ENCODE data around the gene ERG.

The ERG gene

DNA sequence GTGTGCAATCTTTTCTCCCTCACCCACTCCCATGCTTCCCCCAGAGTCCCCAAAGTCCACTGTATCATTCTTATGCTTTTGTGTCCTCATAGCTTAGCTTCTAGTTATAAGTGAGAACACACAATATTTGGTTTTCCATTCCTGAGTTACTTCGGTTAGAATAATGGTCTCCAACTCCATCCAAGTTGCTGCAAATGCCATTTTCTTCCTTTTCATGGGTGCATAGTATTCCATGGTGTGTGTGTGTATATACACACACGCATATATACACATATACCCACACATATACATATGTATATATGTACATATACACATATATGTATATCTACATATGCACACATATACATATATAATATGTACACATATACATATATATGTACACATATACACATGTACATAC, 69.3 kb downstream of the ERG start:
- FAIRE-seq, result no peak

DNA sequence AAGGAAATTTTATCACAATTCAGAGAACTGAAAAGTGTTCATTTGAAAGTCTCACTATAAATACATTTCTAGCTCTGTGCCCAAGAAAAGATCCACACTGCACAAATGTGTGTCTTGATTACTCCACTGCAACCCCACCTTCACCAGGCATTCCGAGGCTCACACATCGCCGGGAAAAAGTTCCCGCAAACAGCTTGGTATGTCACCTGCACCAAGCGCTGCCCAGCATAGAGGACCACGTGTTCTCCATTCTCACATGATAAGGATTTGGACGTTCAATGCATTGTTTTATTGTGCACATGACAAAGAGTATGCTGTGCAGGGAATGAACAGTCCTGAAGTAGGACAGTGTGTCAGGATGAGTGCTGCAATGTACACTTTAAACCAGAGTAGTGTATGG, 70.1 kb downstream of the ERG start:
- FAIRE-seq, result no peak

GRCh38 chr21:38424305-38425019, 73.8 kb downstream of the ERG start:
- FAIRE-seq, result no peak

DNA sequence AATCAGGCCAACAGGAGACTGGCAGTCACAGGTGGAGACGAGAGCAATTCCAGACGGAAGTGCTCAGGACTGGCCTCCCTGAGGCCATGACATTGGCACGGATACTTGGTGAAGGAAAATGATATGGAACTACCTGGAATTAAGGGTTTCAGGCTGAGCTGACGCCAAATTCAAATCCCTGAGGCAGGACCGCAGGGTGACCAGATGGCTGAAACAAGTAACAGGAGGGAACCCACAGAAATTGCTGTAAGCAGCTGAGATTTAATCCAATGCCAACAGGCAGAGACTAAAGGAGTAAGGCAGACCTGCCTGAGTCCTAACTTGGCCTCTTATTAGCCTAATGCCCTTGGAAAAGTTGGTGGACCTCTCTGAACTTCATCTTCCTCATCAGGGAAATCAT, 76.2 kb downstream of the ERG start:
- no peak for FAIRE-seq

- no peak for FAIRE-seq
Observed at GRCh38 chr21:38420140-38420539, 78.1 kb downstream of the ERG start.

- no peak for FAIRE-seq
Observed at GRCh38 chr21:38417726-38418125, 80.6 kb downstream of the ERG start.

GRCh38 chr21:38416791-38417190, 81.5 kb downstream of the ERG start:
- no peak for FAIRE-seq

GRCh38 chr21:38413958-38414548, 84.2 kb downstream of the ERG start:
- no peak for FAIRE-seq

DNA sequence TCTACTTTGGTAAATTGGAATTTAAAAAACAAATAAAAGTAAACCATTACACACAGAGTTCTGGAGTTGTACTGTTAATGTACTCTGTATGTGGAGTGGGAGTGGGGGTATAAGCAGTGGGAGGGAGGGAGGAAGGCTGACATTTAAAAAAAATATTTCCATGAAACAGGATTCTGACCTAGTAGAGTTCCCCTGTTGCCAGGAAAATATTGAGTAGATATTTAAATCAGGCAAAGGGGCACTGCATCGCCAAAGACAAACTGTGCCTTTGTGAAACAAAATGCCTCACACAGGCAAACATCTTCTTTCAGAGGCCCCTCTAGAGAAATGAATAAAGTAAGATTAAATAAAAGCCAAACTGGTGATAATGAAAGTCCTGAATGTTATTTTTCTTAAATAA, 87.8 kb downstream of the ERG start:
- no peak for FAIRE-seq

DNA sequence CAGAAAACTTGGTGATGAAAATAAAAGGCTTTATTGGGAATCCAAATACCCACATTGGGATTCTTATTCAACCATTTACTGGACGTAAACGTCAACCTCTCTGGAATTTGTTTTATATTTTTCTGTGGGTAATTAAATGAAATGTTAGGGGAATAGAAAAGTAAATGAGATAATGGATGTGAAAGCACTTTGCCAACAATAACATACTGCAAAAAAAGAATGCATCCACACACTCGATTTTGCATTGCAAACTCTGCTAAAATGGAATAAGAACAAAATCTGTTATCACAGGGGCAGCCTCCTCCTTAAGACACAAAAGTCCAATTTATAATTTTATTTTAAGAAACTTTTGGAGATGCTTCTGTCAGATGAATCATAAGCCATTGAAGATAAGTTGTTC, 88.4 kb downstream of the ERG start:
- no peak for FAIRE-seq

DNA sequence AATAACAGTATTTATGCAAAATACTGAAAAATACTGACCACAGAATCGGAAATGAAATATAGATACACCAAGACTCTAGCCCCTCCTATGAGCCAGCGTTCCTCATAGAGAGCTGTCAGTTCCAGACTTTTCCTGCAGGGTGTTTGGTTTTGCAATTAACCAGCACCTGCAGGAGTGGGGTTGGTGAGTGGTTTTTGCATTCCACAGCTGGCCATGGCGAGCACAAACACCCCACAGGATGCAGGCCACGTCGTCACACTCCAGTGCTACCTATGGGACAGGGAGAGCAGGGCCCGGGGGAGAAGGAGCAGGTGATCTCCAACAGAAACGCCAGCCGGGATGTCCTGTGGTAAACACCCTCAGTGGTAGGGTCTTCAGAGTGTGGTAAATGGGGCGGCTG, 94.1 kb downstream of the ERG start:
- no peak for FAIRE-seq

- no peak for FAIRE-seq
Observed at GRCh38 chr21:38402795-38403194, 95.5 kb downstream of the ERG start.

DNA sequence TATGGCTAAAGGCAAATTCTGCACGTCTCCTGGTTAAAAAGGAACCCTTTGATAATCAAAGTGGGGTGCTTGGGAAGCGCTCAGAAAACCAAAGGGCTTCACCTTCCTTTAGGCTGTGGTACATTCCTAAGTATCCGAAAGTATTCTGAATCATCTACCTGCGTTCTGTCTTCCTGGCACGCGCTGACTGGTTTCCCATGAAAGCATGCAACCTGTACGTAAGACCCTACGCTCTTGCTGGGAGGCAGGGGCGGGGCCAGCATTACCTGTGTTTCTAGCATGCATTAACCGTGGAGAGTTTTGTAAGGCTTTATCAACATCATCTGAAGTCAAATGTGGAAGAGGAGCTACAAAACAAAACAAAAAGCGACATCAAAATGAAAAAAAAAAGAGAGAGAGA, 96.0 kb downstream of the ERG start:
- FAIRE-seq, result no peak

GRCh38 chr21:38401191-38401926, 96.9 kb downstream of the ERG start:
- FAIRE-seq, result no peak

DNA sequence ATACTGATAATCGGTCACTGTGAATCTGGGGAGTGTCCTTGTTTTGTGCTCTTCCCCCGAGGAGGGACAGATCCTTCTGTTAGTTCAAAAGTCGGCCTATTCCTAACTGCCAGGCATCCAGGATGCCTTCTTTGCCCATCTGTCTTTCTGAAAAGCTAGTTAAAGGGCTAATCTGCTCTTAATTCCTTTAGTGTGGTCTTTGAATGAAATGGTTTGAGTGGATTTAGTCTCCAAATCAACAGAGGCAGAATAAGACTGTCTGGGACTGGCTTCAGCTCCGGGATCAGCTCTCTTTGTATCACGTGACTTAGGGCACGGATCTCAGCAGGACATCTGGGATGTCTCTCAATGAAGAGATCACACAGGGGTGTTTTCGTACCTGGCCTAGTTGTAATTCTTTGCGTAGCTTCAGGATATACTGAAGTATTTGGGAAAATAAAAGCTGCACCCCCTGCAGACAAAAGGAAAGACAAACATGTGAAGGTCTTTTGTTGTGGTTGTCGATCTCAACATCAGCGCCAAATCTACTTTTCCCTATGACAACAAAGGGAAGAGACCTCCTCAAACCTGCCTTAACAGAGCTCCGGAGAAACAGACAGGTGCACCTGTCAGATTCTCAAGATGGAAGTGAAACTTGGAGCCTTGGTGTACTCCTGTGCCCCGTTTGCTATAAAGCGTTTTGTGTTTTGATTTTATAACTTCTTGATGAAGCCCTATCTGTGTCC, 97.9 kb downstream of the ERG start:
- FAIRE-seq, result no peak

DNA sequence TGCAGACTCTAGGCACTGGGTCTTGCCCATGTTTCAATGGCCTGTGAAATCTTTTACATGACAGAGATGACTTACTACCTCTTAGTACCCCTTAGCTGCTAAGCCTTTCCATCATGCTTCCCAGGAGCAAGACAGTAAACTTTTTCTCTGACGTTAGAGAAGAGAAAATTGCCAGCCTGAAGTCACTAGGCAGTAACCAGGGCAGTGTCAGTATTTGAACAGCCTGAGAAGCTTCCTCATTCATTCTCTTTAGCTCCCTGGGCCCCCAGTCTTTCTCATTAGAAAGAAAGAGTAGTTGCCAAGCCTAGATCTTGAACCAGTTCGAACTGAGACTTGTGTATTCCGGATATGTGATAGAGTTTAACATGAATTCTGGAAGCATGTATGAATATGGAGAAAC, 99.2 kb downstream of the ERG start:
- FAIRE-seq, result no peak

GRCh38 chr21:38396325-38396724, 102.0 kb downstream of the ERG start:
- FAIRE-seq, result no peak

- FAIRE-seq, result no peak
Observed at GRCh38 chr21:38395581-38395980, 102.7 kb downstream of the ERG start.

DNA sequence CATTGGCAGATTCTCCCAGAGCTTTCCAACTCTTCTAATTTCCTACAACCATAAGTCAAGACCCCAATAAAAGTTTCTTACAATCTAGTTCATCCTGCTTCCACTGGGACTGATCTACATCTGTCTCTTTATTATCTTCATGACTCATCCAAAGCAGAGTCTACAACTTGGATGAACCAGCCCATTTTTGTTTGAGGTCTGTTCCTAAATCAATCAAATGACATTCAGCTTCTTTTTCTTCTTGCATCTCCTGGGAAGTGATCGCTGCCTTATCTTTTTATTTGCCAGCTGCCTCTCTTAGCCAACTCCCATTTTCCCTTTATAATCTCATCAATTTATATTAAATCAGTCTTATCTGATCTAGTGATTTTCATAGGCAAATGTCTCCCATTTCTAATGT, 105.6 kb downstream of the ERG start:
- FAIRE-seq, result no peak

GRCh38 chr21:38389896-38390295, 108.4 kb downstream of the ERG start:
- no peak for FAIRE-seq

DNA sequence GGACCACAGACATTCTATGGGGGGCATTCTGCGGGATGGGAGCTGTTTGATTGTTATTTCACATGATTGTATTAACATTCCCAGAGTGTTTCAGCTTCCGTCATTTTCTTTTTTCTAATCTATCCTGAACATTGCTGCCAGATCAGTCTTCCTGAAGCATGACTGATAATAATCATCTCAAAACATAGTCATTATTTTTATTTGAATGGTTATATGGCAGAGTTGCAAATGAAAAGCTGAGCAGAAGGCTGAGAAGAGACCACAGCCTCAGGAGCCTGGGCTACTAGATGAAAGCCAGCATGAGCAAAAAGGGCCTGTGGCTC, 109.0 kb downstream of the ERG start:
- FAIRE-seq, result no peak

DNA sequence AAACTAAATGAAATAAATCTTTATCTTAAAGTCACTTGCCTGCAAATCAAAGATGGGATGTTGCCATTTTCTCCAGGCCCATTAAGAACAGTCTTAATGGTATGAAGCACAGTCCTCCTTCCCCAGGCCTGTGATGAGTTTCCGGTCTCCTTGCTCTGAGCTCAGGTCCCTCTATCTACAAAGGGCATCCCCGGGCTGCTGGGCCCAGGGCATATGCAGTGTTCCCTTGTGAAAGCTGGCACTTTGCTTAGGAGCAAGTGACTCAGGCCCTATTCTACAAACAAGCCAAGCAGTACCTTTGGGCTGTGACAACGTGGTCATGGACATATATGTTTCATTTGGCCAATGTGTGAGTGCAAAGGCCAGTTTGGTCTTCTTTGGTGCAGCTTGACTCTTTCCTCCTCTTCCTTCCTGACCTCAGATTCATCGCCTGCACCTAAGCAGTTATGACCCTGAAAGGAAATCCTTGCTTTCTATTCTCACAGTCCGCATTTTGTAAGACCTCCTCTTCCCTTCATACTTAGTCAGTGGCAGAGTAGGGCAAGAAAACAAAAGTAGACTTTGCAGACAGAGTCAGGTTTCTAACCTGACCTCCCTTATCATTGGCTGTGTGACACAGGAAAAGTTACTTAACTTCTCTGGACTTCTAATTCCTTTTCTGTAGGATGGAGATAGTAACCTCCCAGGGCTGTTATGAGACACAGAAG, 109.5 kb downstream of the ERG start:
- FAIRE-seq, result no peak

DNA sequence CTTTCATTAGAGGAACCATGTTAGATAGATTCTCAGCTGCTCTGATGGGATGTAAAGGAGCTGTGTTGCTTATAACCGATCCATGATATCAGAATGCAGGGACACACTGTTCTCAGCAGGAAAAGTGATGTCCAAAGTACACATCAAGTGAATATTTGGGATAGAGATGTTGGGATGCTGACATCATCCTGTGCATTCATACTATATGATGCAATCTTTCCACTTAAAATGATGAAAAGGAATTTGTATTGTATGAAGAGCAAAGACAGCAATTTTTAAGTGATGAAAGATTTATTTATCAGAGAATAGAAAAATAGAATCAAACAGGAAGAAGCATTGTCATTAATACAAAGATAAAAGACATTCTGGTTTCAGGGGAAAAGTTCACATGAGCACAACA, 110.1 kb downstream of the ERG start:
- no peak for FAIRE-seq
